ENCODE data around the gene TMEM151B.

DNA sequence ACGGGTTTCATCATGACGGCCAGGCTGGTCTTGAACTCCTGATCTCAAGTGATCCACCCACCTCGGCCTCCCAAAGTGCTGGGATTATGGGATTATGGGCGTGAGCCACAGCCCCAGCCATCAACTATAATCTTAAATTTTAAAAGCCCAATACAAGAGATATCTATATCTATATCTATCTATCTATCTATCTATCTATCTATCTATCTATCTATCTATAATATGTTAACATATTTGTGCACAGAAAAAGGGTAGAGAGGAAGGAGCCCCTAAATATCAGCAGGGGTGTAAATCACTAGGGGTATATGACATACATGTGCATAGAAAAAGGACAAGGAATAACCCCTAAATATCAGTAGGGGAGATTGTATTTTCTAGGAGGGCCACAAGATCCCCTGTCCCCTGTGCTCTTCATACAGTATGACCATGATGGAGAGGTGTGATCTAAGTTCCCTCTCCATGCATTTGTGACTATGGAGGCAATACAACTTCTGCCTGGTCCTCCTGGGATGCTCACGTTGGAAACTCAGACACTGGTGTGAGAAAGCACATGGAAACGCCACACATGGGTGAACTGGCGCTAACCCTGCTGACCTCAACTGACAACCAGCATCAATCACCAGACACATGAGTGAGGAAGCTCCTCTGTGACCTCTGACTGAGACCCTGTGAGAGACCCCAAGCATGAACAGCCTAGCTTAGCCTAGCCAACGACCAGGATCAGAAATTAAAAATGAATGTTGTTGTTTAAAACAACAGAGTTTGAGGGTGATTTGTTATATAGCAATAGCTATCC, 71.0 kb downstream of the TMEM151B start:
- TF ChIP-seq, protein P1, sequence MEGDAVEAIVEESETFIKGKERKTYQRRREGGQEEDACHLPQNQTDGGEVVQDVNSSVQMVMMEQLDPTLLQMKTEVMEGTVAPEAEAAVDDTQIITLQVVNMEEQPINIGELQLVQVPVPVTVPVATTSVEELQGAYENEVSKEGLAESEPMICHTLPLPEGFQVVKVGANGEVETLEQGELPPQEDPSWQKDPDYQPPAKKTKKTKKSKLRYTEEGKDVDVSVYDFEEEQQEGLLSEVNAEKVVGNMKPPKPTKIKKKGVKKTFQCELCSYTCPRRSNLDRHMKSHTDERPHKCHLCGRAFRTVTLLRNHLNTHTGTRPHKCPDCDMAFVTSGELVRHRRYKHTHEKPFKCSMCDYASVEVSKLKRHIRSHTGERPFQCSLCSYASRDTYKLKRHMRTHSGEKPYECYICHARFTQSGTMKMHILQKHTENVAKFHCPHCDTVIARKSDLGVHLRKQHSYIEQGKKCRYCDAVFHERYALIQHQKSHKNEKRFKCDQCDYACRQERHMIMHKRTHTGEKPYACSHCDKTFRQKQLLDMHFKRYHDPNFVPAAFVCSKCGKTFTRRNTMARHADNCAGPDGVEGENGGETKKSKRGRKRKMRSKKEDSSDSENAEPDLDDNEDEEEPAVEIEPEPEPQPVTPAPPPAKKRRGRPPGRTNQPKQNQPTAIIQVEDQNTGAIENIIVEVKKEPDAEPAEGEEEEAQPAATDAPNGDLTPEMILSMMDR (IDR thresholded peaks at IDR 0.05): no peak
- TF ChIP-seq POLR2A (IDR thresholded peaks at IDR 0.05): no peak
